ENCODE results near the gene CDH13. TPM values are rescaled to one million over a fixed set of nuclear protein-coding genes. Genes with fewer than 3 reads are reported as not detected.

The CDH13 gene
- total RNA-seq, 2 donors from 2014 or later = 2.4 to 6.3 TPM

GRCh38 chr16:83517398-83517797 lies 890.6 kb downstream of the CDH13 start:
- Histone ChIP-seq H3K27me3 (no peaks in the 10 kb centered on the region), H3K4me1 (no peaks in the 10 kb centered on the region), H3K27ac (no peak overlapping the region), H3K9me3 (no peaks in the 10 kb centered on the region), H3K36me3 (no peaks in the 10 kb centered on the region), H3K4me3 (no peak overlapping the region), H3K9ac (ENCODE audit: low read depth in 2 of 2, low read length in 2 of 2) (no peak overlapping the region)
- no peak for DNase-seq
- TF ChIP-seq CTCF (IDR thresholded peaks at IDR 0.05) = no peak
- intact Hi-C loops (cut with DNase I) = no loop called here

- Histone ChIP-seq H3K9ac (ENCODE audit: low read depth in 2 of 2, low read length in 2 of 2) (no peak overlapping the region), H3K27ac (no peak overlapping the region), H3K27me3 (no peaks in the 10 kb centered on the region), H3K9me3 (no peaks in the 10 kb centered on the region), H3K36me3 (no peaks in the 10 kb centered on the region), H3K4me1 (no peaks in the 10 kb centered on the region), H3K4me3 (no peak overlapping the region)
- intact Hi-C loops (cut with DNase I) = no loop called here
- no peak for TF ChIP-seq CTCF (IDR thresholded peaks at IDR 0.05)
- DNase-seq = no peak
Measured at GRCh38 chr16:83520596-83520995, 893.8 kb downstream of the CDH13 start.

GRCh38 chr16:83530293-83530692 lies 903.5 kb downstream of the CDH13 start:
- H3K27me3 ChIP-seq = no peaks in the 10 kb centered on the region
- no peaks in the 10 kb centered on the region for H3K9me3 ChIP-seq
- TF ChIP-seq CTCF (IDR thresholded peaks at IDR 0.05) = no peak
- H3K4me3 ChIP-seq = no peak overlapping the region
- intact Hi-C loops (cut with DNase I) = no loop called here
- no peak for DNase-seq
- H3K4me1 ChIP-seq = no peaks in the 10 kb centered on the region
- H3K27ac ChIP-seq = no peak overlapping the region
- no peaks in the 10 kb centered on the region for H3K36me3 ChIP-seq
- H3K9ac ChIP-seq (ENCODE audit: low read depth in 2 of 2, low read length in 2 of 2) = no peak overlapping the region

- Histone ChIP-seq H3K4me3 (no peak overlapping the region), H3K9ac (ENCODE audit: low read depth in 2 of 2, low read length in 2 of 2) (no peak overlapping the region), H3K36me3 (no peaks in the 10 kb centered on the region), H3K9me3 (no peaks in the 10 kb centered on the region), H3K27me3 (no peaks in the 10 kb centered on the region), H3K27ac (no peak overlapping the region), H3K4me1 (no peaks in the 10 kb centered on the region)
- TF ChIP-seq CTCF (IDR thresholded peaks at IDR 0.05) = no peak
- no peak for DNase-seq
- intact Hi-C loops (cut with DNase I) = no loop called here
Measured at GRCh38 chr16:83532634-83533033, 905.9 kb downstream of the CDH13 start.

- intact Hi-C loops (cut with DNase I) = no loop called here
- TF ChIP-seq CTCF (IDR thresholded peaks at IDR 0.05) = no peak
- H3K4me3 ChIP-seq = no peak overlapping the region
Measured at GRCh38 chr16:83533193-83533592, 906.4 kb downstream of the CDH13 start.

GRCh38 chr16:83538707-83539106 lies 911.9 kb downstream of the CDH13 start:
- TF ChIP-seq CTCF (IDR thresholded peaks at IDR 0.05) = no peak
- DNase-seq = no peak
- H3K9ac ChIP-seq (ENCODE audit: low read depth in 2 of 2, low read length in 2 of 2) = no peak overlapping the region
- intact Hi-C loops (cut with DNase I) = no loop called here
- H3K27me3 ChIP-seq = no peaks in the 10 kb centered on the region
- no peak overlapping the region for H3K4me3 ChIP-seq
- no peak overlapping the region for H3K27ac ChIP-seq
- H3K9me3 ChIP-seq = no peaks in the 10 kb centered on the region
- no peaks in the 10 kb centered on the region for H3K36me3 ChIP-seq
- no peaks in the 10 kb centered on the region for H3K4me1 ChIP-seq

More at GRCh38 chr16:83533193-83533592, 906.4 kb downstream of the CDH13 start:
- Histone ChIP-seq H3K9ac (ENCODE audit: low read depth in 2 of 2, low read length in 2 of 2) (no peak overlapping the region), H3K27ac (no peak overlapping the region), H3K4me1 (no peaks in the 10 kb centered on the region), H3K36me3 (no peaks in the 10 kb centered on the region), H3K9me3 (no peaks in the 10 kb centered on the region), H3K27me3 (no peaks in the 10 kb centered on the region)
- no peak for DNase-seq
